Middle frontal gyrus (tissue), 1 donor: ENCODE data around the gene KLF15.

ENCODE experiments used
- DNase-seq: peaks from one replicate; pipeline ENCODE4 v3.0.0-alpha.2; 2015; ENCODE audit warnings: low spot score; ENCODE audit errors: extremely low spot score

Gene KLF15

DNA sequence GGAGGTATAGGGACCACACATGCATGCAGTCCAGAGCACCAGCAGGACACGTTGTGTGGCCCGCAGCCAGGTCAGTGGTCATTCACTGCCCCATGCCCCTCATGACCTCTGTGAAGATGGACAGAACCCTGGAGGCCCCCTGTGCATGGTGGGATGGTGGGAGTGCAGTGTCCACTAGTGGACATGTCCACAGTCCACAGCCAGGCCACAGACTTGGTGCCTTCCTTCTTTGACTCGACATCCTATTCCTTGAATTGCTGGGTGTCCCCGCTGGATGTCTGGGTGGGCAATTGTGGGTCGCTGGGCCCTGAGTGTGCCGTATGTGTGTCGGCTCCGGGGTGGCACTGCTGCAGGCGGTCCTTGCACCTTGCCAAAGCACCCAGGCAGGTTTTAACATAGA lies 35.7 kb downstream of the KLF15 start:
- no peak for DNase-seq

DNA sequence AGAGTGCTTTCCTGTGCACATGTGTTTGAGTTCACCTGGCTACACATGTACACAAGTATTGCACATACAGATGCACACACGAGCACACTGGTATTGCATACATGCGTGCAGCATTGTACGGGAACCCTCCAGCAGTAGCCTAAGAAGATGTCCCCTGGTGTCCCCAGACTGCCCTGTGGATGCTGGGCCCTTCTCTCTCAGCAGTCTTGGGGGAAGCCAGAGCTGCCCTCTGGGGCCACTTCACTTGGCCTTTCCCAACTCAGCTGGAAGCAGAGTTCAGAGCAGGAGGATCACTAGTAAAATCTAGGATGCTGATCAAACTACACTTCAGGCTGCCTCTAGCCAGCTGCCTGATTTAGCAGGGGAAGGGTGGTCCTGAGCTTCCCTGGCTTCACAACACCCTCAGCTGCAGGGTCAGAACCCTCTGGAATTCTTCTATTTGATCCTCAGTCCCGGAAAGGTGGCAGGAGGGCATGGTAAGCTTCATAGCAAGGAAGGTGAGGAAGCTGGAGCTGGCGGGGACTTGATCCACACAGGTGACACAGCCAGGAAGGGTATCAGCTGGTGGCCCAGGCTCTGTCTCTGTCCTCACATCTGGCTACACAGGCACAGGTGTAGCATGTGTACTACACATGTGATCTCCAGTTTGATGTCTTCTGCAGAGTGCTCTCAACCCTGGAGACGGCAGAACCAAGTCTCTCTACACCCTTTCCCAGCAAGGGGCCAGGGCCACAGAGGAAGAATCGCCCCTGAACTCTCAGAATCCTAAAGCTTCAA lies 36.5 kb downstream of the KLF15 start:
- no peak for DNase-seq

DNA sequence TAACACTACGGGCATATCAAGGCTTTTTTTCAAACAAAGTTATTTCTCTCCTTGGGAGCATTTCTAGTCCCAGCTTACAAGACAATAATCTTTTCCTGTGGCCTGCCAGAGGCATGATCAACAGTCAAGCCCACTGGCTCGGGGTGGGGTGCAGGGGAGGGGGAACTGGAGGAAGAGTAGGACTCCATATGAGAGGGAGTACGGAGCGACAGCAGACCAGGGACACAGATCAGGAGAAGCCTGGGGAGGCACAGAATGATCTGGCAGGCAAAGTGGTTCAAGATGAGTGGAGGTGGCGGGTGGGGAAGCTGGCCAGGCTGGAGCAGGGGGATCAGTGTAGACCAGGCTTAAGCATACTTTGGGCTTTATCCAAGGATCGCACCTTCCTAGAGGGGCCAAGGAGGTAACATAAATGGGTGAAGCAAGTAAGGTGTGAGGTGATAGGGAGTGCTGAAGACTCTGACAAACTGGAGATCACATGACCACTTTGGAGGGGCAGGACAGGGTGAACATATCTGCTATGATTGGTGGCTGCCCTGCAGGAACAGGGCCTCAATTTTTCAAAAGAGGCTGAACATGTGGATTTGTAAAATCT lies 37.4 kb downstream of the KLF15 start:
- DNase-seq, result no peak

DNA sequence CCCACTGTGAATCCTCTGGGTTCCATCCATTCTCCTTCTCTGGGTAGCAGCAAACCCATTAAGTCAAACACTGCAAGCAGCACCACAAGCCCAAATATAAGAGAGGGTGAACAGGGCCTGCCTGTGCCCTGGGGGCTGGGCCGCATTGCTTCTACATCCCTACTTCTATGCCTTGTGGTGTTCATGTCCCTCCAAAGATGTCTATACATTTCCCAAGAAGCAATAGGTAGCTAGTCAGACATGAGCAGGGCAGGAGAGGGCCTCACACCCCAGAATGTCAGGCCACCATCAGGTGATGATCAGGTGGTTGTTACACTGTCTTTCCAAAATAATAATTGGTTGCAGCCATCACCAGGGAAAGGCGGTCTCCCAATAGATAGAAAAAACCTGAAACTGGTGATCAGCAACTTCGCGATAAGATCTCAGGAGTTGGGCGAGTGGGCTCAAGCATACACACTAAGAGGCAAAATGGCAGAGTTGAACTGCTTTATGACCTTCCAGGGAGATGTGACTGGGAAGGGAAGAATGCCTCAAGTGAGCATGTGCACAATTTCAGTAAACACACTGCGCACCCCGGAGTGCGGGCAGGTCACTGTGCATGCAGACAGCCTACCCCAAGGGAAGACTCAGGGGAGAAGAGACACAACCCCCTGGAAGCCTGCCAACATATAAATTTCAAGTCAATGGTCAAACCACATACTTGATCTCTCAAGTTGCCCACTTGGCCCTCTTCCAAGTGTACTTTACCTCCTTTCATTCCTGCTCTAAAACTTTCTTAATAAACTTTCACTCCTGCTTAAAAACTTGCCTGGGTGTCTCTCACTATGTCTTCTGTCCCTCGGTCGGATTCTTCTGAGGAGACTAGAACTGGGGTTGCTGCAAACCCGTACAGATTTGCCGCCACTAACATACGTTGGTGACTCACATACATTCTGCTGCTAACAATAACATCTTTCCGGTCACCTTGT lies 39.9 kb downstream of the KLF15 start:
- no peak for DNase-seq

DNA sequence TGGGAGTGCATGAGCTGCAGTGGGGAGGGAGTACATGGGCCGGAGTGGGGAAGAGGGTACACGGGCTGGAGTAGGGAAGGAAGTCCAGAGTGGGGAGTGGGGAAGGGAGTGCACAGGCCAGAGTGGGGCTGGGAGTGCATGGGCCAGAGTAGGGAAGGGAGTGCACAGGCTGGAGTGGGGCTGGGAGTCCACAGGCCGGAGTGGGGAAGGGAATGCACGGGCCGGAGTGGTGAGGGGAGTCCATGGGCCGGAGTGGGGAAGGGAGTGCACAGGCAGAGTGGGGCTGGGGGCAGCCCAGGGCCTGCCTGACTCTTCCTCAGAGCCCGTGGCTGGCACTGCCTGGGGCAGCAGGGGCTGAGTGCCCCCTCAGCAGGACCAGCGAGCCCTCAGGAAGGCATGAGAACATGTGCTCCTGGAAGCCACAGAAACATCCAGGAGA lies 40.7 kb downstream of the KLF15 start:
- DNase-seq, result no peak

DNA sequence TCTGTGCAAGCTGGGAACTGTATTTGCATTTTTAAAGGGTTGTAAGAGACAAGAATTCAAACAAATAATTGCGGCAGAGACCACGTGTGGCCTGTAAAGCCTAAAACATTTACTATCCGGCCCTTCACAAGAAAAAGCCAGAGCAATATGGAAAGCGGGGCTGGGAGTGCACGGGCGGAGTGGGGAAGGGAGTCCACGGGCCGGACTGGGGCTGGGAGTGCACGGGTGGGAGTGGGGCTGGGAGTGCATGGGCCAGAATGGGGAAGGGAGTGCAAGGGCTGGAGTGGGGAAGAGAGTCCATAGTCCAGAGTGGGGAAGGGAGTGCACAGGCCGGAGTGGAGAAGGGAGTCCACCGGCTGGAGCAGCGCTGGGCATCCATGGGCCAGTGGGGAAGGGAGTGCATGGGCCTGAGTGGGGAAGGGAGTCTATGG lies 41.2 kb downstream of the KLF15 start:
- no peak for DNase-seq

DNA sequence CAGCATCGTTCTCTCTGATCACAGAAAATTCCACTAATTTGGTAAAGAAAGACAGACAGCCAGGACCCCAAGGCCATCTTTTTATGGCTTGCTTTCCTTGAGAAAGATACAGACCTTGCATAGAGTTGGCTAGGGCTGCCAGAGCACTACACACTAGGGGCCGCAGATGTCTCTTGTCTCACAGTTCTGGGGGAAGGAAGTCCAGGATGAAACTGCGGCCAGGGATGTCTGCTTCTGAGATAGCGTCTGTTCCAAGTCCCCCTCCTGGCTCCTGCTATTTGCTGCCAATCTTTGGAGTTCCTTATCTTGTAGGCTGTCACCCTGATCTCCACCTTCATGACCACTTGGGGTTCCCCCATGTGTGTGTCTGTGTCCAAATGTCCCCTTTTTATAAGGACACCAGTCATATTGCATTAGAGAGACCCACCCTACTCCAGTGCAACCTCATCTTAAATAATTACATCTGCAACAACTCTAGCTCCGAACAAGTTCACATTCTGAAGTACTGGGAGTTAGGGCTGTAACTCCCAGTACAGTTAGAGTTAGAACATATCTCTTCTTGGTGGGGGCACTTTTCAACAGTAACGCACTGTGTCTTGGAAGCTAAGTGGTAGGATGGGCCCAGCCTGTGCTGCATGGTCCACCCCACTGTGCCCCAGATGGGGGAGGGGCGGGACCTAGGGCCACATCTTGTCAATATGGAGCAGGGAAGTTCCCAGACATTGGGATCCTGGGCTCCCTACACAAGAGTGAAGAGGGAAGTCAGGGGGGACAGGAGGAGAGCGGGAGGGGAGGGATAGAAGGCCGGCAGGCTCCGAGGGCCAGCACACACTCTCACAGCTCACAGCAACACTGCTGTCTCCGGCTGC lies 42.2 kb downstream of the KLF15 start:
- DNase-seq, result no peak

DNA sequence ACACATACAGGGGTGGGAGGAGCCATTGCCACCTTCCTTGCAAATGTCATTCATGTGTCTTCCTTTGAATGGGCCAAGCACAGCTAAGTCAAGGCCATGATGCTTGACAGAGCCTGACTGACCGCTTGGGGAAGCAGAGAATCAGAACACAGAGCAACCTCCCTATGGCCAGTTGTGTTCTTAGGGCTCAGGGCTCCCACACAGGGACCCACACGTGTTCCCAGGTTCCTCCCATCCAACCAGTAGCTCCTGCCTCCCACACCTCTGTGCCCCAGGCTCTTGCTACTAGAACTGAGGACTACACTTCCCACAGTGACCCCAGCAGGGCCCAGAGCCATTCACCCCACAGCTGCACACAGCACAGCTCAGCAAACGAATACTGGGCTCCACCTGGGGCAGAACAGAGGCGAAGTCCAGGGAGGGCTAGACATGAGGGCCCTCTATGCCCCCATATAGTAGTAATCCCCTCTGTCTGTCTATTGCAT lies 42.9 kb downstream of the KLF15 start:
- DNase-seq, result no peak

DNA sequence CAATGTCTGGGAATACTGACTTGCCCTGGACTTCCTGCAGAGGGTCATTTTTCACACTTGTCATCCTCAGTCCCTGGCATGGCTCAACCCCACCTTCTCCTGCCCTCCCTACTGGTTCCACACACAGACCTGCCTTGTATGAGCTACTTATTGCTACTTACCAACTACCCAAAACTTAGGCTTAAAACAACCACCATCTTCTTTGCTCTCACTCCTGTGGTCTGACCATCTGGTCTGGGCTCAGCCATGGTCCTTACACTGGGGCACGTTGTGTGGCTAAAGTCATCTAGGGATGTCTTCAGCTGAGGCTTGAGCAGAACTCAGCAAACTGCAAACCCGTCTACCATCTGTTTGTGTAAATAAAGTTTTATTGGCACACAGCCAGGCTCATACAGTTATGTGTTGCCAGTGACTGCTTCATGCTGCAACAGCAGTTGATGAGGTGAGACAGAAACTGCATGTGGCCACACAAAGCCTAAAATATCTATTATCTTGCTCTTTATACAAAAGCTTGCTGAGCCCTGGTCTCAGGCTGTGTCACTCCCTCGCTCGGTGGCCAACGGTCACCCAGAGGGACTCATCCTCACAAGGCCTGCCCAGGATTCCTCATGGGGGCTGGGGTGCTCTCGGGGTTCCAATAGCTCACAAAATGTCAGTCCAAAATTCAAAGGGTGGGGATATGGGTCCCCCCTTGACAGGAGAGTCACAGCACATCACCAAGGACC lies 43.5 kb downstream of the KLF15 start:
- no peak for DNase-seq

DNA sequence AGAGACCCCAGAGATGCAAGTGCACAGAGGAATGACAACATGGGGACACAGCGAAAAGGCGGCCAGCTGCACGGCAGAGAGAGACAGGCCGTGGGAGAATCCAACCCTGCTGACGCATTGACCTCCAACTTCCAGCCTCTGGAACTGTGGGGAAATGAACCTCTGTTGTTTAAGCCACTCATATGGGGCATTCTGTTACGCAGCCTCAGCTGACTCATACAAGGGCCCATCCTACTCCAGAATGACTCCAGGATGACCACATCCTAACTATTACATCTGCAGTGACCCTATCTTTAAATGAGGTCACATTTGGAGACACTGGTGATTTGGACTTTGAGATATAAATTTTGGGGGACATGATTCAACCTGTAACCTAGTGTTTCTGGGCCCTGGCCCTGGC lies 44.0 kb downstream of the KLF15 start:
- DNase-seq, result no peak

DNA sequence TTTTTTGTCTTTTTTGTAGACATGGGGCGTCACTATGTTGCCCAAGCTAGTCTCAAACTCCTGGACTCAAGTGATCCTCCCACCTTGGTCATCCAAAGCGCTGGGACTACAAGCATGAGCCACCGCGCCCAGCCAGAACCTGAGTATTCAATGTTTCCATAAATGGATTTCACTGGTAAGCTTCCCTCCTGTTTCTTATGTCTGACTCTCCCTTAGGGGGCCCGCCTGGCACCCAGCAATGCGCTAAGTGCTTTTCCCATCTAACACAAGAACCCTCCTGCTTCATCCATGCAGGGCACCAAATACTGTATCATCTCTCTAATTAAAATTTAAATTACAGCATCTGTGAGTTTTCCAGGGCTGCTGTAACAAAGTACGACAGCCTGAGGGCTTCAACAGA lies 44.9 kb downstream of the KLF15 start:
- no peak for DNase-seq

DNA sequence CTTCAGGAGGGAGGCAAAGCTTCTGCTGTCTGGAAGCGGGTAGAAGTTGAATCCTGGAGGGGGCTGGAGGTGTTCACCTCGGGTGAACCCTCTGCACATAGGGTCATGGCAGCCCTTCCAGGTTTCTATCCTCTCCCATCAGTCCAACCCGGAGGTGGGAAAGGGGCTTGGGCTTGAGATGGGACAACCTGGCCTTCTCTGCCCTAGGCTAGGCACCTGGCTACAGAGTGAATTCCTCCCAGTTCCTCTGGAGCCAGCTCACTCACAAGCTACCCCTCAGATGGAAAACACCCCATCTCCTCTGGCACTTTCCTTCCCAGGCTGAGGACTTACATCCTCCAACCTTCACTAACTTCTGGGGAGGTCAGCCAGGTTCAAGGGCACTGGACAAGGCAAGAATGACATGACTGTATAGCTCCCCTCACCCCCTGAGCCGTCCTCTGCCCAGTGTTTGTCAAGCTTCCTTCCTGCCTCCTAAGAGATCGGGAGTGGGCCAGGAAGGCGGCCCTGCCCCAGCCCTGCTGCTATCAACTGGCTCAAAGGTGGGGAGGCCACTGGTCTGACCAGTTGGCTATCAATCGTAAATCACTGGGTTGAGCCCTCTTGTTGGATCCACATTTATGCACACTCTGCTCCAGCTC lies 45.8 kb downstream of the KLF15 start:
- DNase-seq, result no peak

DNA sequence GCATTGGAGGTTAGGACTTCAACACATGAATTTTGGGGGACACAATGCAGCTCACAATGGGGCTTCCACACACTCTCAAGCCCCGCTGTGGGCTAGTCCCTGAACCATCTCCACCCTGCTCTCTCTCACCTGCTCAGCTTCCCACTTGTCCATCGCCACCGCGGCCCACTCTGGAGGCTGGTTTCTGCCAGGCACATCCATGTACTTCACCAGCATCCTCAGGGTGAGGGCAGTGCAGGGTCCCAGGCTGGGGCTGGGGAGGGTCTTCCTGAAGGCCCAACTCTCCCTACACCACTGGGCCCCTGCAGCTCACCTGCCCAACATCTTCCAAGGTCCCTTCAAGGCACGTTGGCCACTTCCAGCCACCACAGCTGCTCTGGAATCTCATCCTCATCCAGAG lies 46.4 kb downstream of the KLF15 start:
- DNase-seq, result no peak

DNA sequence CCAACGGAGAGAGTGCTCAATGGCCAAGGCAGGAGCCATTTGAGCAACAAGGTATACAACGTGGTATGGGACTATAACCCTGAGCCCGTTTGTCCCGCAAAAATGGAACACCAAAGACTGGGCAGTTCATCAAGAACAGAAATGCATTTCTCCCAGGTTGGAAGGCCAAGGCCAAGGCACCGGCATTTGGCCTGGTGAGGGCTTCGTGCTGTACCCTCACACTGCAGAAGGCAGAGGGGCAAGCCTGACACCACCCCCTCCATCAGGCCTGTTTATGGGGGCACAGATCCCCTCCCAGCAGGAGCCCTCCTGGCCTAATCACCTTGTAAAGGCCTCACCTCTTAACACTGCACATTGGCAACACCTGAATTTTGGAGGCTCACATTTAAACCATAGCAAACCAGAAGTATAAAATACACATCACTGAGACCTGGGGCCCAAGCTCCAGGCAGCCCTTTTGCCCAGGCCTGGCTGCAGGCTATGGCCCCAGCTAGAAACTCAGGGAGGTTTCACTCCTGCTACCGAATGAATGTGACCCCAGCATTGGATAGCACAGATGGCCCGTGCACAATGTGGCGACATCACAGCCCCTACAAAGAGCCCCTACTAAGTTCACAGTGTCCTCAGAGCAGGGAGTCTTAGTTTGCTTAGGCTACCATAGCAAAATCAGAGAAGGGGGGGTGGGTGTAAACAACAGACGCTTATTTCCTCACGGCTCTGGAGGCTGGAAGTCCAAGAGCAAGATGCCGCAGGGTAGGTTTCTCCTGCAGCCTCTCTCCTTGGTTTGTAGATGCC lies 47.1 kb downstream of the KLF15 start:
- DNase-seq, result no peak

DNA sequence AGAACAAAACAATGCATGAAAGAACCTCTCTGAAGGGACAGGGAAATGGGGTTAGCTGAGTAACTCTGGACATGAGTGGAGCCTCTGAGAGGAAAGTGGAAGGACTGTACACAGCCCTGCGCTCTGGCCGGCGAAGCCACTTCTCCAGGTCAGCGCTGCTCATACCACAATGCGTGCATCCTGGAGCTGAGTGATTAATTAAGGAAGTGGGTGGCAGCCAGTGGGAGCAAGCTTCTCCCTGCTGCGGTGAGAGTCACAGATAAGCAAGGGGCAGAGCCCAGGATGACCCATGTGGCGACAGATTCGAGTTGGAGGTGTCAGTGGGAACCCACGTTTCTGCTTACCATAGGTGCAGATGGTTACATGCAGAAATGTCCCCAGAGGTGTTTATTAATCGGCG lies 48.0 kb downstream of the KLF15 start:
- DNase-seq, result no peak

DNA sequence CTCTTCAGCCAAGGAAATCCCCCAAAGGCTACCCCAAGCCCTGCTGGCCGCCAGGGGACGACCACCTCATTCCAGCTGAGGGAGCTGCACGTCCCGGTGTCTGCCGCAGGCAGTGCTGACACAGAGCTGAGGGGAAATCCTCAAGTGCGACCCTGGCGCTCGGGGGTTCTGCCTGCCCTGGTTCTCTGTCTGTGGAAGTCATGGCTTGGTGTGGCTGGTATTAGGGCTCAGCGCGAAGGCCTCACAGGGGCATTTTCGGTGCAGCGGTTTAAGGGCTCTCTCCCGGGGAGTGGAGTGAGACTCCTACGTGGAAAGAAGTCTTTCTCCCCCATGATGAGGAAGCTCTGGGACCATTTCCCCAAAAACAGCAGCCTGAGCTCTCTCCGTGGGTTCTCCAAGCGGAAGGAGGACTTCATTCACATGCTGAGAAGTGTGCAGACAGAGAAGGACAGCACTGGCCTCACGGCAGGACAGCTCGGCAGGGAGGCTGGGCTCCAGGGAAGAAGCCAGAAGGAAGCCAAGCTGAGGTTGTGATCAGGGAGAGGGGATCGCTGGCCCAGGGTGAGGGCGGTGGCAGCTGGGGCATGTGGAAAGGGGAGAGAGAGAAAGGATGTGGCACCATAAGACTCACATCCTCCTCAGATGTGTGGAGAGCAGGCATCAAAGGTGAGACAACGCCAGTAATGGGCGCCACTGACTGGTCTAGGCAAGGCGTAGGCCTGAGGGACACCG lies 48.6 kb downstream of the KLF15 start:
- DNase-seq, result no peak

DNA sequence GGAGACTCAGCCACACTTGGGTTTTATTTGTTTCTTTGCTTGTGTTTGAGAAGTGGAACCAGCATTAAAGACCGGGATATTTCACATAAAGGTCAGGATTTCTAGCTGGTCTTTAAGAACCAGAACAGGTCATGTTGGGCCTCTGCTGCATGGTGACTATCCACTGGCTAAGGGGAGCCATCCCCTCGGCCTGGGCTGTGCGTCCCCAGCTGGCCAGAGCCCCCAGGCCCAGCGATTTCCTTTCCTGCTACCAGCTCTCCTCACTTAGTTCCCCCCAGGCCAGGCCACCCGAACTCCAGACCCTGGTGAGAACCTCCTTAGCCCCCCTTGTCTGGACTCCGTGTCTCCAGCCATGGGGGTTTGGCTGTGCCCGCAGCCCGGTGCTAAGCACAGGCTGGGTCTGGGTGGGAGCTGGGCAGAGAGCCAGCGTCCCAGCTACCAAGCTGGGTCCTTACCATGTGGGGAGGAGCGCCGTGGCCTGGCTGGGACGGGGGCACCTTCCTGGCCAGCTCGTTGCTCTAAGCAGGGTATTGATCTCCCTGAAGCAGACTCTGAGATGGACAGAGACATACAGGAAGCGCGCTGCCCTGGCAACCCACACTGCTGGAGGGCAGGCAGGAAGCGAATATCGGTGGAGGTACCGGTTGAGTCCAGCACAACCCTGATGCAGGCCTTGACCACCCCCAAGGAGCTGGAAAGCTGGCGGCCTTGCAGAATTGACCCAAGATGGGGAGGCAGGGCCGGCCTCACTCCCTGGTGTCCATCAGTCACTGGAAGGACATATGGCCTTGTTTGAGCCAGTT lies 49.4 kb downstream of the KLF15 start:
- no peak for DNase-seq
